ENCODE measurements around the gene DYSF. TPM values are rescaled to one million over a fixed set of nuclear protein-coding genes. Genes with fewer than 3 reads are reported as not detected.

Gene DYSF
- polyA plus RNA-seq, 1 donor (not counting 4 experiments of a cell fraction or from before 2014, with no cell fraction given), result 8.2 TPM

GRCh38 chr2:71599646-71600236, 146.4 kb downstream of the DYSF start:
- H3K9me3 ChIP-seq (ENCODE audit: control insufficient read depth, low read depth, low read length), result no peaks in the 10 kb centered on the region
- H3K27ac ChIP-seq (ENCODE audit: control insufficient read depth, insufficient read depth, low read length), result no peak overlapping the region
- peaks cover 8% of the 10 kb centered on the region for H3K27me3 ChIP-seq (ENCODE audit: control insufficient read depth, extremely low read depth, insufficient read depth, low read length)
- H3K4me2 ChIP-seq (ENCODE audit: control insufficient read depth, extremely low read depth, insufficient read depth, low read depth, low read length), result no peak overlapping the region
- H2AFZ ChIP-seq (ENCODE audit: control insufficient read depth, low read length), result no peak overlapping the region
- TF ChIP-seq EZH2 (IDR thresholded peaks at IDR 0.05; ENCODE audit: low read length), result no peak
- TF ChIP-seq CTCF (optimal IDR thresholded peaks at IDR 0.05 in 1 of 3, IDR thresholded peaks at IDR 0.05 in 1 of 3, conservative IDR thresholded peaks at IDR 0.05 in 1 of 3; ENCODE audit: extremely low read depth in 1 of 3, insufficient read depth in 2 of 3, low read length in 3 of 3), result no peak
- H3K9ac ChIP-seq (ENCODE audit: control insufficient read depth, extremely low read depth, insufficient read depth, low read length), result no peak overlapping the region
- no peaks in the 10 kb centered on the region for H3K36me3 ChIP-seq (ENCODE audit: control insufficient read depth in 2 of 2, extremely low read depth in 1 of 2, insufficient read depth in 2 of 2, low read length in 2 of 2)
- dilution Hi-C loops (cut with MboI; ENCODE audit: extremely low pct_ligation_motif_present, low sequenced_read_pairs), result no loop called here
- no peaks in the 10 kb centered on the region for H3K4me1 ChIP-seq (ENCODE audit: control insufficient read depth, extremely low read depth, insufficient read depth, low read length)
- no peaks in the 10 kb centered on the region for H3K79me2 ChIP-seq (ENCODE audit: control insufficient read depth, insufficient read depth, low read length)
- H3K4me3 ChIP-seq (ENCODE audit: control insufficient read depth in 2 of 3, extremely low read depth in 1 of 3, insufficient read depth in 2 of 3, low read depth in 1 of 3, low read length in 3 of 3), result no peak overlapping the region
- no peaks in the 10 kb centered on the region for H4K20me1 ChIP-seq (ENCODE audit: control insufficient read depth, extremely low read depth, insufficient read depth, low read length)
- no peak for FAIRE-seq
- H3K9me1 ChIP-seq (ENCODE audit: control insufficient read depth, extremely low read depth, insufficient read depth, low read length), result no peaks in the 10 kb centered on the region
- DNase-seq (ENCODE audit: low read depth, low spot score), result no peak

GRCh38 chr2:71600555-71600954, 147.2 kb downstream of the DYSF start:
- Histone ChIP-seq H4K20me1 (ENCODE audit: control insufficient read depth, extremely low read depth, insufficient read depth, low read length) (no peaks in the 10 kb centered on the region), H3K27ac (ENCODE audit: control insufficient read depth, insufficient read depth, low read length) (no peak overlapping the region), H3K79me2 (ENCODE audit: control insufficient read depth, insufficient read depth, low read length) (no peaks in the 10 kb centered on the region), H3K9me1 (ENCODE audit: control insufficient read depth, extremely low read depth, insufficient read depth, low read length) (no peaks in the 10 kb centered on the region), H2AFZ (ENCODE audit: control insufficient read depth, low read length) (no peak overlapping the region), H3K9ac (ENCODE audit: control insufficient read depth, extremely low read depth, insufficient read depth, low read length) (no peak overlapping the region), H3K4me3 (ENCODE audit: control insufficient read depth in 2 of 3, extremely low read depth in 1 of 3, insufficient read depth in 2 of 3, low read depth in 1 of 3, low read length in 3 of 3) (no peak overlapping the region), H3K9me3 (ENCODE audit: control insufficient read depth, low read depth, low read length) (no peaks in the 10 kb centered on the region), H3K4me1 (ENCODE audit: control insufficient read depth, extremely low read depth, insufficient read depth, low read length) (no peaks in the 10 kb centered on the region), H3K4me2 (ENCODE audit: control insufficient read depth, extremely low read depth, insufficient read depth, low read depth, low read length) (no peak overlapping the region), H3K36me3 (ENCODE audit: control insufficient read depth in 2 of 2, extremely low read depth in 1 of 2, insufficient read depth in 2 of 2, low read length in 2 of 2) (no peaks in the 10 kb centered on the region), H3K27me3 (ENCODE audit: control insufficient read depth, extremely low read depth, insufficient read depth, low read length) (peaks cover 8% of the 10 kb centered on the region)
- dilution Hi-C loops (cut with MboI; ENCODE audit: extremely low pct_ligation_motif_present, low sequenced_read_pairs), result no loop called here
- FAIRE-seq, result no peak
- no peak for DNase-seq (ENCODE audit: low read depth, low spot score)
- TF ChIP-seq CTCF (optimal IDR thresholded peaks at IDR 0.05 in 1 of 3, IDR thresholded peaks at IDR 0.05 in 1 of 3, conservative IDR thresholded peaks at IDR 0.05 in 1 of 3; ENCODE audit: extremely low read depth in 1 of 3, insufficient read depth in 2 of 3, low read length in 3 of 3) (no peak), EZH2 (IDR thresholded peaks at IDR 0.05; ENCODE audit: low read length) (no peak)

Measured in keratinocyte (primary cell).